ENCODE results near the gene TAOK2.
"Not testable (repeated sequence)": the region's sequence is repeated elsewhere in the genome, so short reads cannot be mapped to it uniquely, and the experiment has no call there.

The TAOK2 gene

GRCh38 chr16:30018731-30019158 is 45.1 kb downstream of the TAOK2 start:
- no peak for DNase-seq (ENCODE audit: low read depth in 4 of 4, low spot score in 1 of 4)

DNA sequence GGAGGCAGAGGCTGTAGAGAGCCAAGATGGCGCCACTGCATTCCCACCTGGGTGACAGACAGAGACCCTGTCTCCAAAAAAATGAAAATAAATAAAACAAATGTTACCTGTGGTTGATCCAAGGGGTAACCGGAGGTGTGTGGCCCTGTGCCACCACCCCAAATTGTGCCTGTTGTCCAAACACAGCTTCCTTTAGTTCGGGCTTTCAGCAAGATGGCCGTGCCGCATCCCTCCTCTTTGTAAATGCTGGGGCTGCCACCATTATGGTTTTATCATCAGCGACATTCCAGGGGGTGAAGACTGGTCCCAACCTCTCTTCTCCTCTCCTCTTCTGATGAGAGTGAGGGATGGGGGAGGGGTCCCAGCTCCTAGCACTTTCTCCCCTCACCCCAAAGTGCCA is 49.2 kb downstream of the TAOK2 start, which contains the start of gene C16orf92:
TSS of gene C16orf92 (plus strand) at position 312 of the 400 bp plus-strand sequence. CDS start 143 bp downstream, outside the sequence.
- no peak for DNase-seq (ENCODE audit: low read depth in 4 of 4, low spot score in 1 of 4)

- no peak for DNase-seq (ENCODE audit: low read depth in 4 of 4, low spot score in 1 of 4)
These were observed 49.9 kb downstream of the TAOK2 start for GRCh38 chr16:30023586-30023985.

- no peak for DNase-seq (ENCODE audit: low read depth in 4 of 4, low spot score in 1 of 4)
These were observed 50.8 kb downstream of the TAOK2 start for GRCh38 chr16:30024451-30024850.

DNA sequence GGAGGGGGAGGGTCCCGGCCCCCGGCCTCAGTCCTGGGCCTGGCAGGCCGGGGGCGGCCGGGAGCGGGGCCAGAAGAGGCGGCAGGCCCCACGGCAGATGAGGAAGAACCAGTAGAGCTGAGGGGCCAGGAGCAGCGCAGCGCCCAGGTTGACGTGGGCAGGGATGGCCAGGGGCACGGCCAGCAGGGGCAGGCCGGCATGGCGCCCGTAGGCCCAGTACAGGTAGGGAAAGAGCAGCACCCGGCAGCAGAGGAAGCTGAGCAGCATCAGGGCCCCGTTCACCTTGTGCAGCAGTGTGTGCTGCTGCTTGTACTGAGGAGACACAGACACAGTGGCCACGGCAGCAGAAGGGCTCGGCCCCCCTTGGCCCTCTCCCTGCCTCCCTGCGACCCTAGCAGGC is 51.5 kb downstream of the TAOK2 start:
- no peak for DNase-seq (ENCODE audit: low read depth in 4 of 4, low spot score in 1 of 4)

- DNase-seq (ENCODE audit: low read depth in 4 of 4, low spot score in 1 of 4): no peak
These were observed 51.9 kb downstream of the TAOK2 start for GRCh38 chr16:30025574-30025973.

DNA sequence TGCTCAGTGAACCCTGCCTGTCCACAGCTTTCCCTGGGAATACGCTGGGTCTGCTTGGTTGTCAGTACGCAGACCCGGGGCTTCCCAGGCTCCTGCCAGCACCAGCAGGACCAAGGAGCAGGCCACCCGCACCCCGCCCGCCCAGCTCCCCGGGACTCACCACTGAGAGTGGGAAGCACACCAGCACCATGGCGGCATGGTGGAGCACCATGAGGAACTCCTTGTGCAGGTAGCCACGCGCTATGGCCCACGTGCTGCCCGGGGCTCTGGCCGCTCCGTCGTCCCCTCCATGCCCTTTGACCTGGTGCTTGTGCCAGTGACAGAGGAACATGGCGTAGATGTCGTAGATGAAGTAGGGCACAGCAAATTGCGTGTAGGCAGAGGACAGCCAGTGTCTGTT is 52.8 kb downstream of the TAOK2 start:
- DNase-seq (ENCODE audit: low read depth in 4 of 4, low spot score in 1 of 4): no peak

GRCh38 chr16:30027588-30028437 is 54.1 kb downstream of the TAOK2 start:
- DNase-seq (ENCODE audit: low read depth in 4 of 4, low spot score in 1 of 4): no peak

GRCh38 chr16:30028438-30029076 is 54.9 kb downstream of the TAOK2 start:
- no peak for DNase-seq (ENCODE audit: low read depth in 4 of 4, low spot score in 1 of 4)

DNA sequence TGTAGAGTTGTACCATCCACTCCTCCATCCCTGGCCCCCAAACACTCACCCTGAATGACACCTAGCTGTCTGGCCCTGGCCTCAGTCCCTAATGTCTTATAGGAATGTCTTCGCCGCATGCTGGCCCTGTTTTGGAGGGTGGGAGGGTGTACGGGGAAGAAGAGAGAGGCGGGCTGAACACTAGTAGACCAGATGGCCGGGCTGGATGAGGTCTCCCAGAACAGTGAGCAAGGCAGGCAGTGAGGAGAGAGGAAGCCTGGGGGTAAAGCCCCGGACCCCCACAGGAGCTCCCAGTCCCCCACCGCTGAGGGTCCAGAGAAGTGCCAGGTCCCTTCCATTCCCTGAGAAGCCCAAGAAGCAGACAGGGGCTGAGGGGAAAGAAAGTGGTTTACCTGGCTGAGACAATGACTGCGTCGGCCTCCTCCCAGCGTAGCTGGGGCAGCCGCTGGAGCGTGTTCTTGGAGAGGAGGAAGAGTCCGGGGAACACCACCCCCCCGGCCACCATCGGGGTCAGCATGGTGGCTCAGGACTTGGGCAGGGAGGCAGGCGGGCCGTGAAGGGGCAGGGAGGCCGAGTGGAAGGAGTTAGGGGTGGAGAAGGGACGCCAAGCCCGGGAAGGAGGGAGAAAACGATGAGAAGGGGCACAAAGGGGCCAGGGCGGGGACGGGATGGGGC is 56.5 kb downstream of the TAOK2 start:
- no peak for DNase-seq (ENCODE audit: low read depth in 4 of 4, low spot score in 1 of 4)

- no peak for DNase-seq (ENCODE audit: low read depth in 4 of 4, low spot score in 1 of 4)
These were observed 57.3 kb downstream of the TAOK2 start, which contains the start of gene TLCD3B for GRCh38 chr16:30030841-30031413. Gene TLCD3B, minus strand, starts transcription at chr16:30031271. Its CDS starts 744 bp downstream, at chr16:30030527.

GRCh38 chr16:30031477-30031918 is 57.8 kb downstream of the TAOK2 start:
- DNase-seq (ENCODE audit: low read depth in 4 of 4, low spot score in 1 of 4): no peak

DNA sequence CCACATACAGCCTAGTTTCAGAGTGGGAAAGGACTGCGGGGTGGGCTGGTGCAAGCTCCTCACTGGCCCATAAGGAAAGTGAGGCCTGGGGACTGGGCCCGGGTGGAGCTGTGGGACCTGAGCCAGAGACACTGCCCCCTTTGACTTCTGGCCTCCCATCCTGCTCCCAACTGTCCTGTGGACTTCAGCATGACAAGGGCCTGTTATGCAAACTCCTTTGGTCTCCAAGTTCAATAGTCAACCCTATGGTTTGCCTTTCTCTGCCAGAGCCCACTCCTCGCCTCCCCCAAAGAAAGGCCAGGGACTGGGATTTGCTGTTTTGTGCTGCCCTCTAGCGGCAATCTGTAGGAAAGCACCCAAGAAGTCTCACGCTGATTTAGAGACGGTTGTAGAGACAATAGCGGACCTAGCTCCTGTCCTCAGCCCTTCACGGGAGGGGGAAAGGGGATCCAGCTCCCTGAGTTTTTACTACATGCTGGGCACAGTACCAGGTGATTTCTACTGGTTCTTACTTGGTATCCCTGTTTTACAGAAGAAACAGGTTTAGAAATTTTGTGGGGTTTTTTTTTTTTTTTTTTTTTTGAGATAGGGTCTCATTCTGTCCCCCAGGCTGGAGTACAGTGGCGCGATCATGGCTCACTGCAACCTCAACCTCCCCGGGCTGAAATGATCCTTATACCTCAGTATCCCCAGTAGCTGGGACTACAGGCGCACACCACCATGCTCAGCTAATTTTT is 58.6 kb downstream of the TAOK2 start:
- DNase-seq (ENCODE audit: low read depth in 4 of 4, low spot score in 1 of 4): peak in 2 of 4 experiments; percentile 42 to 55

DNA sequence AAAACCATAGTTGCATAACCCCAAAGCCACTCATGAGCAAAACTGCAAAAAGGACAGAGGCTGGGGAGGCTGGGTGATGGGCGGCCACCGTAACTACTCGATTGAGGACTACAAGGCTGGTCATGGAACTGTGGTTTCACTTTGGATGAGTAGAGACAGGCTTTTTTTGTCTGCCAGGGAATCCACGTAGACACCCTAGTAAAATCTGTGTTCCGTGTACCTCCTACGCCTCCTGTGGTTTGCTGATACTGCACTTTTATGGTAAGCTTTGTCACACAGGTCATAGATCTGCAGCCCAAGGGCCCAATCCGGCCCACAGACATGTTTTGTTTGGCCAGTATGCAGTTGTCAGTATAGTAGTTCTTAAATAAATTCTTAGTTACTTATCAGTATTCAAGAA is 59.6 kb downstream of the TAOK2 start:
- no peak for DNase-seq (ENCODE audit: low read depth in 4 of 4, low spot score in 1 of 4)

DNA sequence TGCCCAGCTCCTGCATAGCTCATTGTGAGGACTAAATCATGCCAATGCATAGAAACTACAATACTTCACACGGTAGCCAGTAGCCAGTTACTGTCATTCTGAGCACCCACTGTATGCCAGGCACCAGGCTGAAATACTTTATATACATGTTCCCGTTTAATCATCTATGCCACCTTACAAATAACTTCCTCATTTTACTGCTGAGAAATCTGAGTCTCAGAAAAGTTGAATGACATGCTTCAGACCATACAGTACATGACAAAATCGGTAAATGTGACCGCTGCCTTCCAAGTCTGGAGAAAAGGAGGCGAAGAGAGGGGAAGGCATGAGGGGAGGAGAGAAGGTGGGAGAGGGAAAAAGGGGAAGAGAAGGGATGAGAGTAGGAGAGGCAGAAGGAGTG is 66.6 kb downstream of the TAOK2 start:
- no peak for DNase-seq (ENCODE audit: low read depth in 4 of 4, low spot score in 1 of 4)

GRCh38 chr16:30040690-30041089 is 67.0 kb downstream of the TAOK2 start:
- not testable (repeated sequence) for DNase-seq (ENCODE audit: low read depth in 4 of 4, low spot score in 1 of 4)

- no peak for DNase-seq (ENCODE audit: low read depth in 4 of 4, low spot score in 1 of 4)
These were observed 68.2 kb downstream of the TAOK2 start for GRCh38 chr16:30041841-30042240.

Measured in stimulated activated CD4-positive, alpha-beta T cell treated with anti-CD3 and anti-CD28 coated beads, Interleukin-1b, Interleukin-23, amount 100 ng/mL, for 24 hours (primary cell).